Suprapubic skin (tissue), 4 donors: ENCODE data around the gene RMI1.

Experiments
- POLR2A ChIP-seq, 2 donors: fragments of 450-650 bp; IDR thresholded peaks; one replicate each; pipeline ENCODE4 v1.6.1; 2017; ENCODE audit warnings: antibody characterized with exemption in 2 of 2, mild to moderate bottlenecking in 2 of 2, moderate library complexity in 2 of 2
- POLR2AphosphoS5 ChIP-seq, 3 donors: sonication (generic); formaldehyde crosslinking; IDR thresholded peaks; one replicate each; pipeline ENCODE4 v1.6.1; 2017; ENCODE audit warnings: antibody characterized with exemption in 3 of 3

GRCh38 chr9:83988411-83988810 is 7.8 kb downstream of the RMI1 start:
- TF ChIP-seq POLR2A (IDR thresholded peaks at IDR 0.05) (no peak), POLR2AphosphoS5 (IDR thresholded peaks at IDR 0.05) (no peak)
